GM10266 (cell line): ENCODE data around the gene AP1M2.
A peak's percentile ranks its signal among the peaks of the same experiment; 100 is the strongest.
"Not testable (repeated sequence)": the region's sequence is repeated elsewhere in the genome, so short reads cannot be mapped to it uniquely, and the experiment has no call there.

Experiments used
- DNase-seq: peaks from one replicate; pipeline ENCODE4 v3.0.0; 2012; ENCODE audit errors: extremely low spot score
- TF ChIP-seq, protein P1 (sequence below): IDR thresholded peaks from 2 replicates; pipeline ENCODE4 v1.5.1; 2012; ENCODE audit warnings: mild to moderate bottlenecking, low read depth; ENCODE audit not compliant: control insufficient read depth, insufficient read depth; ENCODE audit errors: missing control alignments

Gene AP1M2

DNA sequence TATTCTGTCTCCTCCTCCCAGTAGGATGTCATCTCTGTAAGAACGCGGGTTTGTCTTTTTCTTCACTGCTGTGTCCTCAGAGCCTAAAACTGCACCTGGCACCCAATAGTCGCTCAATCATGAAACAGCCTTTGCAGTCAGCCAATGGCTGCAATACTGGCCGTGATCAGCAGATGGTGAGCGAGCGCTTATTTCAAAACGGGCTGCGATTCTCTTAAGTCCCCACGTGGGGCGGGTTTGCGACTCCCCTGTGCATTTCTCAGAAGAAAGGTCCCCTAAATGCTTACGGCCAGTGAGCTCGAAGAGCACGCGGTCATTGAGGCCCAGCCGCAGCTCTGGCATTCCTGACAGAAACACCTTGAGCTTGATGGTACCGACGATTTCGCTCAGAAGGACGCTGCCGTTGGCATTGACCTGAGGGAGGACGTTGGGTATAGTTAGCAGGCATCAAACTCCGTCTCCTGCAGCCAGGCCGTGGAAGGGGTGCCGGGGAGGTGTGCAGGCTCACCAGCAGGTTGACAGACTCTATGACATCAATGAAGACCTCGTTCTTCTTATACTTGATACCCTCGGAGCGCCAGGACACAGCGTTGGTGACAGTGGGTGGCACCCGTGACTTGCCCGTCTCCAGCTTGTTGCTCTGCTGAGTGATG is 6.0 kb downstream of the AP1M2 start:
- DNase-seq: peak; percentile 79
- TF ChIP-seq, protein P1, sequence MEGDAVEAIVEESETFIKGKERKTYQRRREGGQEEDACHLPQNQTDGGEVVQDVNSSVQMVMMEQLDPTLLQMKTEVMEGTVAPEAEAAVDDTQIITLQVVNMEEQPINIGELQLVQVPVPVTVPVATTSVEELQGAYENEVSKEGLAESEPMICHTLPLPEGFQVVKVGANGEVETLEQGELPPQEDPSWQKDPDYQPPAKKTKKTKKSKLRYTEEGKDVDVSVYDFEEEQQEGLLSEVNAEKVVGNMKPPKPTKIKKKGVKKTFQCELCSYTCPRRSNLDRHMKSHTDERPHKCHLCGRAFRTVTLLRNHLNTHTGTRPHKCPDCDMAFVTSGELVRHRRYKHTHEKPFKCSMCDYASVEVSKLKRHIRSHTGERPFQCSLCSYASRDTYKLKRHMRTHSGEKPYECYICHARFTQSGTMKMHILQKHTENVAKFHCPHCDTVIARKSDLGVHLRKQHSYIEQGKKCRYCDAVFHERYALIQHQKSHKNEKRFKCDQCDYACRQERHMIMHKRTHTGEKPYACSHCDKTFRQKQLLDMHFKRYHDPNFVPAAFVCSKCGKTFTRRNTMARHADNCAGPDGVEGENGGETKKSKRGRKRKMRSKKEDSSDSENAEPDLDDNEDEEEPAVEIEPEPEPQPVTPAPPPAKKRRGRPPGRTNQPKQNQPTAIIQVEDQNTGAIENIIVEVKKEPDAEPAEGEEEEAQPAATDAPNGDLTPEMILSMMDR: peak; percentile 99

DNA sequence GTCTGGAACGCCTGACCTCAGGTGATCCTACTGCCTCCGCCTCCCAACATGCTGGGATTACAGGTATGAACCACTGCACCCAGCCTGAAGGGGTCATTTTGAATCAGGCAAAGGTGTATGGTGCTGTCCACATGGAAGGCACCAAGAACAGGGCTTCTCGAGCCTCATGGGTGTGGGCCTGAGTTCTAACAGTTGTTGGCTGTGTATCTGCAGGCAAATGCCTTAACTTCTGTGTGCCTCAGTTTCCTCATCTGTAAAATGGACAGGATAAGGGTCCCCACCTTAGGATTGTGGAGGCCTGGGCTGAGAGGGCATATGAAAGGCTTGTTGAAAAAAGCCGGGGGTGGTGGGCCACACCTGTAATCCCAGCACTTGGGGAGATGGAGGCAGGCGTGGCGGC is 9.2 kb downstream of the AP1M2 start:
- no peak for DNase-seq
- TF ChIP-seq, protein P1: no peak

DNA sequence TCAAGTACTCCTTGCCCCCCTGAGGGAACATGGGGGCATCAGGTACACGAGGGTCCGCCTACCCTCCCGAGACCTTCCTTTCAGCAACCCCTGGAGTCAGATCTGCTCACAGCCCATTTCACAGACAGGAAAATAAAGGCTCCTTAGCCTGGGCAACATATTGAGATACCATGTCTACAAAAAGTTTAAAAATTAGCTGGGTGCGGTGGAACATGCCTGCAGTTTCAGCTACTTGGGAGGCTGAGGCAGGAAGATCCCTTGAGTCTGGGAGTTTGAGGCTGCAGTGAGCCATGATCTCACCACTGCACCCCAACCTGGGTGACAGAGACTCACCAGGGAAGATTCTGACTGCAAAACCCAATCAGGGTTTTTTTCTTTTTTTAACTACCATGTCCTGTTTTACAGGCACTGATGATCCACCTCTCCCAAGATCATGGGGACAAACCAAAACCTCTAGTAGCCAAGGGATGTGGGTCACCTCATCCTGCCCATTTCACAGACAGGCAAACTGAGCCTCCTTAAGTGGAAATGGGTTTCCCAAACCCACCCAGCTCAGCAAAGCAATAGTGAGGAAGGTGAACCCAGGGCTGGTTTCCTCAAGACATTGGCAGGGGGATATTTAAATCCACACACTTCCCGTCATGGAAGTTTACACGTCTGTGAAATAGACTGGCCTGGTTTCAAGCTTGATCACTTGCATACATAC is 11.9 kb downstream of the AP1M2 start:
- no peak for DNase-seq
- TF ChIP-seq, protein P1: no peak

DNA sequence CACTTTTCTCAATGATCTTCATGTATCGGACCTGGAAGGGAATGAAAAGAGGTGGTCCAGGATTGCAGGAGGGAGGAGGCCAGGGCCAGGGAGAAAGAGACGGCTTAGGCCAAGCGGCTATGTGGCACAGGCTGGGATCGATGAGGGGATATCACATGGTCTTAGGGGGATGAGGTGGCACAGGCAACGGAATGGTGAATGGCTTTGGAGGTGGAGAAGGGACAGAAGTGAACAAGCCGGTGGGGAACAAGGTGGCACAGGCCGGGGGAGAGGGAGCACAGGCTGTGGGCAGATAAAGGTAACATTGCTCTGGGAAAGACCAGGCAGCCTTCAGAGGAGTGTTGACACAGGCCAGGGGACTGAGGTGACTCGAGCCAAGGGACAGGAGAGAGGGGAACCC is 12.7 kb downstream of the AP1M2 start:
- no peak for DNase-seq

DNA sequence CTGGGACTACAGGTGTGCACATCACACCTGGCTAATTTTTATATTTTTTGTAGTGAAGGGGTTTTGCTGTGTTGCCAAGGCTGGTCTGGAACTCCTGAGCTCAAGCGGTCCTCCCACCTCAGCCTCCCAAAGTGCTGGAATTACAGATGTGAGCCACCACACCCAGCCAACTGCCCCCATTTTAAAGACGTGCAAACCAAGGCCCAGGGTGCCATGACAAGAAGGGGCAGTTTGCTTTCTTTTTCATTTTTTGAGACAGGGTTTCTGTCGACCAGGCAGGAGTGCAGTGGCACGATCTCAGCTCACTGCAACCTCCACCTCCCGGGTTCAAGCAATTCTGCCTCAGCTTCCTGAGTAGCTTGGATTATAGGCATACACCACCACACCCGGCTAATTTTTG is 13.3 kb downstream of the AP1M2 start:
- DNase-seq: not testable (repeated sequence)

More for the DNA sequence above, 12.7 kb downstream of the AP1M2 start:
- TF ChIP-seq, protein P1: no peak

DNA sequence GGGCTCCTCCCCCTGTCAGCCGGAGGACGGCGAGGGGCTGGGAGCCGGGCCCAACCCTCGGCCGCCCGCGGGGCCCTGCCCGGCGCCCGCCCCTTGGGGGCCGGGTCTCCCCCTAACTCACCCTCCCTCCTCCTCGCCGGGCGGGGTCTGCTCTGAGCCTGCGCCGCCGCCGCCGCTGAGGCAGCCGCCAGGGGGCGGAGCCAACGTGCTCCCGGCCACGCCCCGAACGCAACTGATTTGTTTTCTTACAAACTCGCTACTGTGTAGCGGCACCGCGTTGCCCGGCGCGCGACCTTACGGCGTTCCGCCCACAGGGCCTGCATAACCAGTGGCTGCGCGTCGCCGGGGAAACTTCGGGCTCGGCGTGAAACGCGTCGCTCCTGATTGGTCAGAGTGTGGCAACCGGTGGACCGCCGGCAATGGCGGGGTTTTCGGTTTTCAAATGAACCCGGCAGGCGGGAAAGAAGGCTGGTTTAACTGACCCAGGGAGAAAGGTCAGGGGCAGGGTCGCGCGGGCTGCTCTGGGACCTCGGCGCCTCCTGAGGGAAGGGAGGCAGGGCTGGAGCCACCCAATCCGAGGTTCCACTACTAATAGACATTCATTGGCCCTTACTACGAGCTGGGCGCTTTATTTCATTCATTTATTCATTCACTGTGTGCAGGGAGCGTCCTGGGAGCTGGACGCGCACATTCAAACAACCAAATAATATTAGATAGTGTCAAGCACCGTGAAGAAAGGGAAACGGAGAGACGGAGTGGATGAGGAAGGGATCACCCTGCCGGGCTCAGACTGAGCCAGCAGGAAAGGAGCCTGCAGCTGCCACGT is 18.1 kb downstream of the AP1M2 start, which contains the start of gene CDKN2D:
Gene CDKN2D, minus strand, starts transcription at position 154 of the 826 bp plus-strand sequence. CDS start 326 bp downstream, outside the sequence.
- DNase-seq: peak; percentile 93
- TF ChIP-seq, protein P1: peak; percentile 20

DNA sequence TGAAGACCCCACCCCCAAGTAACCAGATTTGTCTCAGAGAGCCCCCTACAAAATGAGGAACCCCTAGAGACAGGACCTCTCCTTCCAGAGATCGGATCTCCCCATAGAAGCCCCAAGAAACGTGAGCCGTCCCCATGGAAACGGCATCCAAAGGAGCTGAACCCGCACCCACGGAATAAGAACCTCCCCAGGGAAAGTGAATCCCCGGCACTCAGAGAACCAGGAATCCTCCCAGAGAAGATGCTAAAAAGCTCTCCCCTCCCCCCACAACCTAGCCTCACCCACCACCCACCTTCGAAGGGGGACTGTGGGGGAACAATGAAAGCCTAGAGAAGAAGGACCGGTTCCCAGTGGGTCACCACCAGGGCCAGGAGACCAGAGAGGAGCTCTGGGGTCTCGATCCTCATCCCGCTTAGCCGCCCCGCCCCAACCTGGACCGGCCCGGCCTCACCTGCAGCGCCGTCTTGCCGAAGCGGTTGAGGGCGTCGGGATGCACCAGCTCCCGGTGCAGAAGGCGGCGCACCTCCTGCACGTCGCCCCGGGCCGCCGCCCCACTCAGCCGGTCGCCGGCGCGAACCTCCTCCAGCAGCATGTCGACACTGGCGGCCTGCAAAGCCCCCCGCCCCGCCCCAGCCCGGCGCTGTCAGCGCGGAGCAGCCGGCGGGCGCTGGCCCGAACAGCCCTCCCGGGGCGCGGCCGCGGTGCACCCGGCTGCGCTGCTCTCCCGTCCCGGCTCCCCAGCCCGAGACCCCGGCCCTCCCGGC is 18.9 kb downstream of the AP1M2 start:
- no peak for DNase-seq
- TF ChIP-seq, protein P1: no peak
